ENCODE data around the gene HCAR2. TPM values are rescaled to one million over a fixed set of nuclear protein-coding genes. Genes with fewer than 3 reads are reported as not detected.

Gene HCAR2
- total and polyA plus RNA-seq, 3 donors from 2014 or later: 0.74 to 2.7 (median 1.3) TPM

- Histone ChIP-seq H3K36me3 (ENCODE audit: low read depth, missing control alignments) (no peaks in the 10 kb centered on the region), H3K9me3 (no peaks in the 10 kb centered on the region), H3K27ac (no peak overlapping the region), H3K4me3 (no peak overlapping the region), H3K4me1 (no peaks in the 10 kb centered on the region), H3K27me3 (no peaks in the 10 kb centered on the region)
- 84 to 90% methylated on average over 3 of the region's 3 CpGs for WGBS, 2 donors
- intact Hi-C loops (cut with DNase I; ENCODE audit: low total_unique reads): no loop called here
- TF ChIP-seq POLR2A (IDR thresholded peaks at IDR 0.05) (no peak), CTCF (IDR thresholded peaks at IDR 0.05) (no peak)
- DNase-seq: no peak
Observed at GRCh38 chr12:122691566-122691965, 11.6 kb downstream of the HCAR2 start.

GRCh38 chr12:122688291-122688690, 14.9 kb downstream of the HCAR2 start:
- Histone ChIP-seq H3K4me3 (no peak overlapping the region), H3K9me3 (no peaks in the 10 kb centered on the region), H3K36me3 (ENCODE audit: low read depth, missing control alignments) (no peaks in the 10 kb centered on the region), H3K27me3 (no peaks in the 10 kb centered on the region), H3K4me1 (no peaks in the 10 kb centered on the region), H3K27ac (no peak overlapping the region)
- no peak for DNase-seq
- no peak for TF ChIP-seq POLR2A (IDR thresholded peaks at IDR 0.05)
- TF ChIP-seq CTCF (IDR thresholded peaks at IDR 0.05): no peak
- 84 to 94% methylated on average over 3 of the region's 3 CpGs for WGBS, 2 donors
- intact Hi-C loops (cut with DNase I; ENCODE audit: low total_unique reads): no loop called here

- Histone ChIP-seq H3K27ac (no peak overlapping the region), H3K36me3 (ENCODE audit: low read depth, missing control alignments) (no peaks in the 10 kb centered on the region), H3K4me1 (no peaks in the 10 kb centered on the region), H3K27me3 (no peaks in the 10 kb centered on the region), H3K9me3 (no peaks in the 10 kb centered on the region), H3K4me3 (no peak overlapping the region)
- no peak for TF ChIP-seq POLR2A (IDR thresholded peaks at IDR 0.05)
- no peak for TF ChIP-seq CTCF (IDR thresholded peaks at IDR 0.05)
- intact Hi-C loops (cut with DNase I; ENCODE audit: low total_unique reads): no loop called here
- WGBS, 2 donors: 65 to 82% methylated on average over 5 of the region's 5 CpGs
- DNase-seq: no peak
Observed at GRCh38 chr12:122687086-122687485, 16.1 kb downstream of the HCAR2 start.

- no peak for DNase-seq
- WGBS, 2 donors: 90 to 97% methylated on average over 3 of the region's 3 CpGs
- Histone ChIP-seq H3K4me3 (no peak overlapping the region), H3K27me3 (no peaks in the 10 kb centered on the region), H3K36me3 (ENCODE audit: low read depth, missing control alignments) (no peaks in the 10 kb centered on the region), H3K27ac (no peak overlapping the region), H3K9me3 (no peaks in the 10 kb centered on the region), H3K4me1 (no peaks in the 10 kb centered on the region)
- intact Hi-C loops (cut with DNase I; ENCODE audit: low total_unique reads): no loop called here
- no peak for TF ChIP-seq POLR2A (IDR thresholded peaks at IDR 0.05)
- no peak for TF ChIP-seq CTCF (IDR thresholded peaks at IDR 0.05)
Observed at GRCh38 chr12:122686538-122686937, 16.6 kb downstream of the HCAR2 start.

- intact Hi-C loops (cut with DNase I; ENCODE audit: low total_unique reads): no loop called here
- no peak for DNase-seq
- Histone ChIP-seq H3K27ac (no peak overlapping the region), H3K9me3 (no peaks in the 10 kb centered on the region), H3K4me3 (no peak overlapping the region), H3K27me3 (no peaks in the 10 kb centered on the region), H3K36me3 (ENCODE audit: low read depth, missing control alignments) (no peaks in the 10 kb centered on the region), H3K4me1 (no peaks in the 10 kb centered on the region)
- no peak for TF ChIP-seq POLR2A (IDR thresholded peaks at IDR 0.05)
- TF ChIP-seq CTCF (IDR thresholded peaks at IDR 0.05): no peak
- WGBS, 2 donors: 84 to 88% methylated on average over 5 of the region's 5 CpGs
Observed at GRCh38 chr12:122684297-122684813, 18.8 kb downstream of the HCAR2 start.

Data from testis (tissue), 3 donors.